MM.1S (cell line): ENCODE data around the gene MAP3K5.

Source experiments
- EZH2 ChIP-seq: fragments of 300-600 bp; sonication (generic); optimal IDR thresholded peaks from 2 replicates; pipeline ENCODE3; 2017; ENCODE audit warnings: low read depth, mild to moderate bottlenecking, antibody characterized with exemption, low read length, mixed read lengths
- EZH2phosphoT487 ChIP-seq: fragments of 300-600 bp; sonication (generic); IDR thresholded peaks from 2 replicates; pipeline ENCODE4 v1.6.1; 2018; ENCODE audit warnings: antibody characterized with exemption, low read length
- TF ChIP-seq, protein P1 (sequence below): fragments of 300-600 bp; sonication (generic); IDR thresholded peaks from 2 replicates; pipeline ENCODE4 v1.5.1; 2016; ENCODE audit warnings: antibody characterized with exemption, low read length, mixed read lengths

- TF ChIP-seq EZH2phosphoT487 = no peak
- TF ChIP-seq, protein P1, sequence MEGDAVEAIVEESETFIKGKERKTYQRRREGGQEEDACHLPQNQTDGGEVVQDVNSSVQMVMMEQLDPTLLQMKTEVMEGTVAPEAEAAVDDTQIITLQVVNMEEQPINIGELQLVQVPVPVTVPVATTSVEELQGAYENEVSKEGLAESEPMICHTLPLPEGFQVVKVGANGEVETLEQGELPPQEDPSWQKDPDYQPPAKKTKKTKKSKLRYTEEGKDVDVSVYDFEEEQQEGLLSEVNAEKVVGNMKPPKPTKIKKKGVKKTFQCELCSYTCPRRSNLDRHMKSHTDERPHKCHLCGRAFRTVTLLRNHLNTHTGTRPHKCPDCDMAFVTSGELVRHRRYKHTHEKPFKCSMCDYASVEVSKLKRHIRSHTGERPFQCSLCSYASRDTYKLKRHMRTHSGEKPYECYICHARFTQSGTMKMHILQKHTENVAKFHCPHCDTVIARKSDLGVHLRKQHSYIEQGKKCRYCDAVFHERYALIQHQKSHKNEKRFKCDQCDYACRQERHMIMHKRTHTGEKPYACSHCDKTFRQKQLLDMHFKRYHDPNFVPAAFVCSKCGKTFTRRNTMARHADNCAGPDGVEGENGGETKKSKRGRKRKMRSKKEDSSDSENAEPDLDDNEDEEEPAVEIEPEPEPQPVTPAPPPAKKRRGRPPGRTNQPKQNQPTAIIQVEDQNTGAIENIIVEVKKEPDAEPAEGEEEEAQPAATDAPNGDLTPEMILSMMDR = no peak
- TF ChIP-seq EZH2 = no peak
These were observed 4.0 kb downstream of the MAP3K5 start for GRCh38 chr6:136788069-136788902.
